ENCODE results near the gene CLDN9. TPM values are rescaled to one million over a fixed set of nuclear protein-coding genes. Genes with fewer than 3 reads are reported as not detected.
A peak's percentile ranks its signal among the peaks of the same experiment; 100 is the strongest.

The CLDN9 gene
- total and polyA plus RNA-seq, 9 of the 15 experiments (the other 6 are each of a cell fraction or from before 2014, with no cell fraction given): 0.12 to 0.44 (median 0.22) TPM; not detected in 4

DNA sequence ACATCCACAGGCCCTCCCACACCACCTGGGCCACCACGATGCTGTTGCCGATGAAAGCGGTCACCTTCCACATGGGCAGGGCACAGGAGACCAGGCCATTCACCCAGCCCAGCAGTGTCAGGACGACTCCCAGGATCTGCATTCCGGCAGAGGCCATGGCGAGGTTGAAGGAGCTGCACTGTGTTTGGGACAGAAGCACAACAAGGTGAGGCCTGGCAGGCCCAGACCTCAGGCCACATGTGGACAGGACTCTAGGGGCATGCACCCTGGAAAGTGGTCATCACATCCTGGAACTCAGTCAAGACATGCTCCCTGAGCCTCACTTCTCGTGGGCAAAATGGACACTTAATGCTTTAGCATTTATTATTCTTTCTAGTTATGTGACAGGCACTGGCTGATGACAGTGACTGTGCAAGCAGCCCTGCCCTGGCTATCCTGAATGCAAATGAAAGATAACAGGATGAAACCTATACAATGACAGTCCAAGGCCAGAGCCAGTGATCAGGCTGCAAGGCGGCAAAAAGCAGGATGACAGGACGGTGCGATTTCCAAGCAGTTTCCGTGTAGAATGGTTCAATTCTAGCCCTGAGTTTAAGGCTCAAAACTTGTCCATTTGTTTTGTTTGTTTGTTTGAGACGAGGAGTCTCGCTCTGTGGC lies 3.3 kb downstream of the CLDN9 start (continued):
- no peak for TF ChIP-seq HNRNPLL (IDR thresholded peaks at IDR 0.05; ENCODE audit: low read depth, low read length, poor library complexity, severe bottlenecking)
- no peak for TF ChIP-seq POLR2AphosphoS2 (IDR thresholded peaks at IDR 0.05; ENCODE audit: low read length)
- TF ChIP-seq SMAD4 (CRISPR knock-in tag; conservative IDR thresholded peaks at IDR 0.05): no peak
- no peak for TF ChIP-seq HDGF (IDR thresholded peaks at IDR 0.05)
- TF ChIP-seq NBN (IDR thresholded peaks at IDR 0.05; ENCODE audit: low read depth): 0 out of 2 replicates have a peak, but pooled peaks have one; percentile 13
- no peak for TF ChIP-seq HNRNPH1 (optimal IDR thresholded peaks at IDR 0.05; ENCODE audit: low read depth, low read length)
- TF ChIP-seq, protein P1, sequence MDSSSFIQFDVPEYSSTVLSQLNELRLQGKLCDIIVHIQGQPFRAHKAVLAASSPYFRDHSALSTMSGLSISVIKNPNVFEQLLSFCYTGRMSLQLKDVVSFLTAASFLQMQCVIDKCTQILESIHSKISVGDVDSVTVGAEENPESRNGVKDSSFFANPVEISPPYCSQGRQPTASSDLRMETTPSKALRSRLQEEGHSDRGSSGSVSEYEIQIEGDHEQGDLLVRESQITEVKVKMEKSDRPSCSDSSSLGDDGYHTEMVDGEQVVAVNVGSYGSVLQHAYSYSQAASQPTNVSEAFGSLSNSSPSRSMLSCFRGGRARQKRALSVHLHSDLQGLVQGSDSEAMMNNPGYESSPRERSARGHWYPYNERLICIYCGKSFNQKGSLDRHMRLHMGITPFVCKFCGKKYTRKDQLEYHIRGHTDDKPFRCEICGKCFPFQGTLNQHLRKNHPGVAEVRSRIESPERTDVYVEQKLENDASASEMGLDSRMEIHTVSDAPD (CRISPR knock-in tag; IDR thresholded peaks at IDR 0.05): no peak
- TF ChIP-seq, protein P2, sequence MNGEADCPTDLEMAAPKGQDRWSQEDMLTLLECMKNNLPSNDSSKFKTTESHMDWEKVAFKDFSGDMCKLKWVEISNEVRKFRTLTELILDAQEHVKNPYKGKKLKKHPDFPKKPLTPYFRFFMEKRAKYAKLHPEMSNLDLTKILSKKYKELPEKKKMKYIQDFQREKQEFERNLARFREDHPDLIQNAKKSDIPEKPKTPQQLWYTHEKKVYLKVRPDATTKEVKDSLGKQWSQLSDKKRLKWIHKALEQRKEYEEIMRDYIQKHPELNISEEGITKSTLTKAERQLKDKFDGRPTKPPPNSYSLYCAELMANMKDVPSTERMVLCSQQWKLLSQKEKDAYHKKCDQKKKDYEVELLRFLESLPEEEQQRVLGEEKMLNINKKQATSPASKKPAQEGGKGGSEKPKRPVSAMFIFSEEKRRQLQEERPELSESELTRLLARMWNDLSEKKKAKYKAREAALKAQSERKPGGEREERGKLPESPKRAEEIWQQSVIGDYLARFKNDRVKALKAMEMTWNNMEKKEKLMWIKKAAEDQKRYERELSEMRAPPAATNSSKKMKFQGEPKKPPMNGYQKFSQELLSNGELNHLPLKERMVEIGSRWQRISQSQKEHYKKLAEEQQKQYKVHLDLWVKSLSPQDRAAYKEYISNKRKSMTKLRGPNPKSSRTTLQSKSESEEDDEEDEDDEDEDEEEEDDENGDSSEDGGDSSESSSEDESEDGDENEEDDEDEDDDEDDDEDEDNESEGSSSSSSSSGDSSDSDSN (IDR thresholded peaks at IDR 0.05; ENCODE audit: borderline replicate concordance in 1 of 2, low read depth in 2 of 2, low read length in 2 of 2): no peak
- TF ChIP-seq TCFL5 (CRISPR knock-in tag; conservative IDR thresholded peaks at IDR 0.05): no peak
- no peak for TF ChIP-seq E2F4 (CRISPR knock-in tag; IDR thresholded peaks at IDR 0.05; ENCODE audit: low read depth)
- no peak for TF ChIP-seq TRIM28 (IDR thresholded peaks at IDR 0.05)
- TF ChIP-seq CBX3 (IDR thresholded peaks at IDR 0.05; ENCODE audit: borderline replicate concordance in 1 of 2, low read length in 2 of 2): no peak
- no peak for TF ChIP-seq ZNF79 (CRISPR knock-in tag; IDR thresholded peaks at IDR 0.05; ENCODE audit: low read depth)
- no peak for TF ChIP-seq NR0B1 (IDR thresholded peaks at IDR 0.05; ENCODE audit: partially characterized antibody)
- no peak for TF ChIP-seq ZNF740 (CRISPR knock-in tag; IDR thresholded peaks at IDR 0.05)
- TF ChIP-seq ZNF740 (tag; IDR thresholded peaks at IDR 0.05): no peak
- no peak for TF ChIP-seq ZNF717 (CRISPR knock-in tag; IDR thresholded peaks at IDR 0.05)
- TF ChIP-seq CAMTA2 (CRISPR knock-in tag; conservative IDR thresholded peaks at IDR 0.05): no peak
- no peak for TF ChIP-seq NELFE (IDR thresholded peaks at IDR 0.05; ENCODE audit: insufficient read depth, insufficient read length)
